HG03064 (cell line): ENCODE results near the gene TNRC6A.
"Not testable (repeated sequence)": the region's sequence is repeated elsewhere in the genome, so short reads cannot be mapped to it uniquely, and the experiment has no call there.

ENCODE experiments used
- ATAC-seq: cut with Tn5 transposase; IDR thresholded peaks from one replicate; pipeline ENCODE4 v1.9.1; 2021; ENCODE audit warnings: low read depth; ENCODE audit not compliant: unreplicated experiment

TNRC6A gene

GRCh38 chr16:24810951-24811843 lies 81.7 kb downstream of the TNRC6A start:
- no peak for ATAC-seq

GRCh38 chr16:24812813-24813212 lies 83.4 kb downstream of the TNRC6A start:
- not testable (repeated sequence) for ATAC-seq

GRCh38 chr16:24815021-24815420 lies 85.6 kb downstream of the TNRC6A start:
- ATAC-seq = no peak

GRCh38 chr16:24816688-24817087 lies 87.2 kb downstream of the TNRC6A start:
- no peak for ATAC-seq

- ATAC-seq = no peak
Observed at GRCh38 chr16:24819462-24820040, 90.1 kb downstream of the TNRC6A start.

- ATAC-seq = no peak
Observed at GRCh38 chr16:24820522-24820921, 91.1 kb downstream of the TNRC6A start.

GRCh38 chr16:24821129-24821528 lies 91.7 kb downstream of the TNRC6A start:
- ATAC-seq = no peak

GRCh38 chr16:24822542-24822941 lies 93.1 kb downstream of the TNRC6A start:
- ATAC-seq = no peak

- ATAC-seq = no peak
Observed at GRCh38 chr16:24822974-24823373, 93.5 kb downstream of the TNRC6A start.

GRCh38 chr16:24825696-24826095 lies 96.2 kb downstream of the TNRC6A start:
- ATAC-seq = no peak

GRCh38 chr16:24826096-24826690 lies 96.7 kb downstream of the TNRC6A start:
- ATAC-seq = no peak

- ATAC-seq = no peak
Observed at GRCh38 chr16:24826817-24827566, 97.5 kb downstream of the TNRC6A start.

GRCh38 chr16:24829153-24829552 lies 99.7 kb downstream of the TNRC6A start:
- no peak for ATAC-seq

- no peak for ATAC-seq
Observed at GRCh38 chr16:24833352-24833751, 103.9 kb downstream of the TNRC6A start.

- ATAC-seq = no peak
Observed at GRCh38 chr16:24834459-24835335, 105.2 kb downstream of the TNRC6A start.

- ATAC-seq = no peak
Observed at GRCh38 chr16:24836836-24837235, 107.4 kb downstream of the TNRC6A start.

GRCh38 chr16:24837969-24838368 lies 108.5 kb downstream of the TNRC6A start:
- ATAC-seq = no peak

GRCh38 chr16:24838554-24839266 lies 109.3 kb downstream of the TNRC6A start:
- ATAC-seq = no peak

GRCh38 chr16:24839347-24839972 lies 110.0 kb downstream of the TNRC6A start:
- no peak for ATAC-seq
